NT2/D1 (cell line): ENCODE data around the gene COMT.

Experiments
- DNase-seq: peaks from one replicate; pipeline ENCODE4 v3.0.0-alpha.2; 2011; ENCODE audit warnings: low read depth, low spot score
- H3K27me3 ChIP-seq: 2 replicates; pipeline ENCODE4 v1.6.0; 2011; ENCODE audit warnings: mild to moderate bottlenecking; ENCODE audit not compliant: insufficient read length, insufficient read depth
- H3K36me3 ChIP-seq: 2 replicates; pipeline ENCODE4 v1.6.1; 2011; ENCODE audit warnings: mild to moderate bottlenecking, low read length, mixed read lengths; ENCODE audit not compliant: insufficient read depth, insufficient read length
- H3K4me1 ChIP-seq: 2 replicates; pipeline ENCODE4 v1.5.1; 2011; ENCODE audit not compliant: insufficient read depth, insufficient read length
- H3K4me3 ChIP-seq: 2 replicates; pipeline ENCODE4 v1.5.1; 2011; ENCODE audit warnings: low read depth; ENCODE audit not compliant: insufficient read length
- H3K9ac ChIP-seq: 2 replicates; pipeline ENCODE4 v1.6.0; 2011; ENCODE audit warnings: low read depth; ENCODE audit not compliant: insufficient read length
- H3K9me3 ChIP-seq: 2 replicates; pipeline ENCODE4 v1.5.1; 2011; ENCODE audit warnings: mild to moderate bottlenecking, low read length; ENCODE audit not compliant: insufficient read depth
- SUZ12 ChIP-seq: IDR thresholded peaks from 2 replicates; pipeline ENCODE4 v1.6.1; 2011; ENCODE audit not compliant: insufficient read length, insufficient read depth; ENCODE audit errors: extremely low read depth
- YY1 ChIP-seq: IDR thresholded peaks from 2 replicates; pipeline ENCODE4 v1.6.1; 2011; ENCODE audit not compliant: insufficient read length, insufficient read depth
- ZNF274 ChIP-seq: IDR thresholded peaks from 2 replicates; pipeline ENCODE4 v1.6.1; 2011; ENCODE audit warnings: mild to moderate bottlenecking, low read depth, low read length

COMT gene

GRCh38 chr22:19982991-19983578 is 41.5 kb downstream of the COMT start:
- Histone ChIP-seq H3K27me3 (no peaks in the 10 kb centered on the region), H3K4me1 (peaks cover 4% of the 10 kb centered on the region), H3K9ac (no peak overlapping the region), H3K36me3 (peaks cover 37% of the 10 kb centered on the region), H3K4me3 (no peak overlapping the region), H3K9me3 (no peaks in the 10 kb centered on the region)
- DNase-seq: no peak
- TF ChIP-seq YY1 (no peak), ZNF274 (no peak), SUZ12 (no peak)

- peaks cover 31% of the 10 kb centered on the region for H3K36me3 ChIP-seq
- no peak overlapping the region for H3K4me3 ChIP-seq
- no peaks in the 10 kb centered on the region for H3K27me3 ChIP-seq
- no peaks in the 10 kb centered on the region for H3K9me3 ChIP-seq
- peaks cover 6% of the 10 kb centered on the region for H3K4me1 ChIP-seq
- DNase-seq: no peak
- TF ChIP-seq SUZ12 (no peak), YY1 (no peak), ZNF274 (no peak)
- no peak overlapping the region for H3K9ac ChIP-seq
Measured at GRCh38 chr22:19983741-19984140, 42.2 kb downstream of the COMT start.

GRCh38 chr22:19984201-19984753 is 42.7 kb downstream of the COMT start:
- DNase-seq: no peak
- H3K36me3 ChIP-seq: peaks cover 25% of the 10 kb centered on the region

GRCh38 chr22:19984851-19985811 is 43.6 kb downstream of the COMT start:
- H3K9ac ChIP-seq: no peak overlapping the region
- no peak overlapping the region for H3K4me3 ChIP-seq
- peaks cover 18% of the 10 kb centered on the region for H3K36me3 ChIP-seq
- no peaks in the 10 kb centered on the region for H3K27me3 ChIP-seq
- H3K4me1 ChIP-seq: peaks cover 6% of the 10 kb centered on the region
- no peaks in the 10 kb centered on the region for H3K9me3 ChIP-seq
- no peak for TF ChIP-seq ZNF274
- no peak for TF ChIP-seq SUZ12
- TF ChIP-seq YY1: no peak
- no peak for DNase-seq

More at GRCh38 chr22:19984201-19984753, 42.7 kb downstream of the COMT start:
- TF ChIP-seq YY1 (no peak), SUZ12 (no peak), ZNF274 (no peak)
- peaks cover 6% of the 10 kb centered on the region for H3K4me1 ChIP-seq
- H3K9ac ChIP-seq: no peak overlapping the region
- no peaks in the 10 kb centered on the region for H3K9me3 ChIP-seq
- no peak overlapping the region for H3K4me3 ChIP-seq
- H3K27me3 ChIP-seq: no peaks in the 10 kb centered on the region

GRCh38 chr22:19986011-19986409 is 44.4 kb downstream of the COMT start:
- Histone ChIP-seq H3K9ac (peak overlapping the region; percentile 17), H3K36me3 (peaks cover 10% of the 10 kb centered on the region), H3K4me3 (peak overlapping the region; percentile 78), H3K27me3 (no peaks in the 10 kb centered on the region), H3K9me3 (no peaks in the 10 kb centered on the region), H3K4me1 (peaks cover 6% of the 10 kb centered on the region)
- no peak for DNase-seq
- no peak for TF ChIP-seq SUZ12
- no peak for TF ChIP-seq YY1

GRCh38 chr22:19986410-19987341 is 45.1 kb downstream of the COMT start:
- Histone ChIP-seq H3K36me3 (peaks cover 4% of the 10 kb centered on the region), H3K9me3 (no peaks in the 10 kb centered on the region), H3K9ac (peak overlapping the region; percentile 85), H3K27me3 (no peaks in the 10 kb centered on the region), H3K4me1 (peaks cover 7% of the 10 kb centered on the region), H3K4me3 (peak overlapping the region; percentile 78)
- no peak for TF ChIP-seq SUZ12
- no peak for TF ChIP-seq YY1
- no peak for TF ChIP-seq ZNF274
- DNase-seq: peak; percentile 59
